OCI-LY1 (cell line): ENCODE measurements around the gene OR2M5.

Source experiments
- EZH2 ChIP-seq: fragments of 200-600 bp; sonication (generic), shearing (Covaris generic); IDR thresholded peaks from 2 replicates; pipeline ENCODE4 v1.8.0; 2017; ENCODE audit warnings: borderline replicate concordance, mixed run types, mild to moderate bottlenecking, antibody characterized with exemption, low read length, moderate library complexity, mixed read lengths
- TF ChIP-seq, protein P1 (sequence below): fragments of 200-600 bp; sonication (generic), shearing (Covaris generic); IDR thresholded peaks from 2 replicates; pipeline ENCODE4 v1.5.1; 2017; ENCODE audit warnings: mild to moderate bottlenecking, antibody characterized with exemption, low read length, moderate library complexity, mixed read lengths

DNA sequence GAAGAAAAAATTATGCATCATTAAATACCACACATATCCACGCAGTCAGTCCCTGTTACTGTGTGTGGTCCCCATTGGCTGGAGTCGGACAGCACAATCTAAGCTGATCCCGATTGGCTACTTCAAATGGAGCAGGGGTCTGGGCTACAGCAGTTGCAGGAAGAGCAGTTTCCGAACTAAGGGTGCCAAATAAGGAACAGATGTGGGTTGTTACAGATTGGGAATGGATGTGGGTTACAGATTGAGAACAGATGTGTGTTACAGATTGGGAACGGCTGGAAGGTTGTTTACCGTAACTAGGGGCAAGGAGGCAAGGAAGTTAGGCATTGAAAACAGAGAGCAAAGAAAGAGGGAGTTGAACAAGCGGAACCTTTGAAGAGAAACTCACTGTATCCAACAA is 30.1 kb upstream of the OR2M5 start:
- TF ChIP-seq, protein P1, sequence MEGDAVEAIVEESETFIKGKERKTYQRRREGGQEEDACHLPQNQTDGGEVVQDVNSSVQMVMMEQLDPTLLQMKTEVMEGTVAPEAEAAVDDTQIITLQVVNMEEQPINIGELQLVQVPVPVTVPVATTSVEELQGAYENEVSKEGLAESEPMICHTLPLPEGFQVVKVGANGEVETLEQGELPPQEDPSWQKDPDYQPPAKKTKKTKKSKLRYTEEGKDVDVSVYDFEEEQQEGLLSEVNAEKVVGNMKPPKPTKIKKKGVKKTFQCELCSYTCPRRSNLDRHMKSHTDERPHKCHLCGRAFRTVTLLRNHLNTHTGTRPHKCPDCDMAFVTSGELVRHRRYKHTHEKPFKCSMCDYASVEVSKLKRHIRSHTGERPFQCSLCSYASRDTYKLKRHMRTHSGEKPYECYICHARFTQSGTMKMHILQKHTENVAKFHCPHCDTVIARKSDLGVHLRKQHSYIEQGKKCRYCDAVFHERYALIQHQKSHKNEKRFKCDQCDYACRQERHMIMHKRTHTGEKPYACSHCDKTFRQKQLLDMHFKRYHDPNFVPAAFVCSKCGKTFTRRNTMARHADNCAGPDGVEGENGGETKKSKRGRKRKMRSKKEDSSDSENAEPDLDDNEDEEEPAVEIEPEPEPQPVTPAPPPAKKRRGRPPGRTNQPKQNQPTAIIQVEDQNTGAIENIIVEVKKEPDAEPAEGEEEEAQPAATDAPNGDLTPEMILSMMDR, result no peak
- no peak for TF ChIP-seq EZH2
